GM12878 (cell line): ENCODE results near the gene ATP8B1. TPM values are rescaled to one million over a fixed set of nuclear protein-coding genes. Genes with fewer than 3 reads are reported as not detected.

Source experiments
- ATAC-seq: fragments of 200-7000 bp; cut with Tn5 transposase; 3 replicates; pipeline ENCODE4 v1.9.1; 2020; ENCODE audit warnings: mild to moderate bottlenecking, moderate library complexity
- BruUV-seq: library from RNA; stranded (reverse); fragments of 400-500 nt; replicated peaks from 2 replicates; lab custom pipeline; 2021; lab: Mats Ljungman, UMichigan
- CTCF ChIA-PET: fragments of 300-600 bp; sonication (Branson Sonifier 250); formaldehyde crosslinking; extraction: SDS; loops from one replicate; lab custom pipeline; 2021; ENCODE audit warnings: inconsistent platforms; lab: Yijun Ruan, JAX
- POLR2A ChIA-PET: fragments of 350-600 bp; formaldehyde crosslinking; extraction: SDS; loops from one replicate; lab custom pipeline; 2021; ENCODE audit warnings: inconsistent platforms; lab: Charles Lee
- RAD21 ChIA-PET: fragments of 300-600 bp; sonication (Branson Sonifier 250); formaldehyde crosslinking; loops from one replicate; lab custom pipeline; 2023; ENCODE audit warnings: antibody characterized with exemption; ENCODE audit not compliant: unreplicated experiment; lab: Charles Lee
- SMC1A ChIA-PET: fragments of 300-600 bp; sonication (Branson Sonifier 250); formaldehyde crosslinking; loops from one replicate; lab custom pipeline; 2023; ENCODE audit not compliant: unreplicated experiment, uncharacterized antibody; lab: Charles Lee
- DNase-seq: peaks from one replicate; pipeline ENCODE4 v3.0.0-alpha.2; 2011; ENCODE audit warnings: low read depth, low spot score
- FAIRE-seq: peaks from 3 replicates; lab custom pipeline; 2011; peaks lifted over from hg19 to GRCh38; lab: Jason Lieb, UNC
- H2AFZ ChIP-seq: 2 replicates; pipeline ENCODE4 v1.6.0; 2011; ENCODE audit warnings: low read depth, low read length, control low read depth; ENCODE audit not compliant: control insufficient read depth
- H3K27ac ChIP-seq: 2 replicates; pipeline ENCODE4 v1.5.1; 2011; ENCODE audit warnings: control low read depth; ENCODE audit not compliant: control insufficient read depth, insufficient read depth
- H3K27me3 ChIP-seq, 2 experiments: replicated peaks in 1 of 2; 2 replicates each; pipeline versions ENCODE4 v1.6.0 to v1.6.1; 2011; ENCODE audit warnings: low read length in 1 of 2; ENCODE audit not compliant: control insufficient read depth in 2 of 2, insufficient read depth in 2 of 2
- H3K36me3 ChIP-seq, 2 experiments: 2 replicates each; pipeline ENCODE4 v1.5.1; 2011; ENCODE audit warnings: low read length in 1 of 2; ENCODE audit not compliant: control insufficient read depth in 2 of 2, insufficient read depth in 2 of 2
- H3K4me1 ChIP-seq: 2 replicates; pipeline ENCODE4 v1.6.1; 2011; ENCODE audit warnings: mild to moderate bottlenecking, low read length, moderate library complexity, mixed read lengths; ENCODE audit not compliant: control insufficient read depth, insufficient read depth
- H3K4me2 ChIP-seq: 2 replicates; pipeline ENCODE4 v1.6.0; 2011; ENCODE audit warnings: control low read depth; ENCODE audit not compliant: control insufficient read depth, insufficient read depth
- H3K4me3 ChIP-seq: fragments of 200-600 bp; sonication (generic); 2 replicates; pipeline ENCODE4 v1.5.1; 2016
- H3K79me2 ChIP-seq: 2 replicates; pipeline ENCODE4 v1.6.0; 2011; ENCODE audit warnings: low read length; ENCODE audit not compliant: control insufficient read depth, insufficient read depth
- H3K9ac ChIP-seq: 2 replicates; pipeline ENCODE4 v1.8.0; 2011; ENCODE audit warnings: low read length, control low read depth, mixed read lengths; ENCODE audit not compliant: control insufficient read depth, insufficient read depth
- H3K9me3 ChIP-seq: replicated peaks from 3 replicates; pipeline ENCODE4 v1.5.1; 2011; ENCODE audit warnings: mild to moderate bottlenecking, low read length; ENCODE audit not compliant: control insufficient read depth, insufficient read depth
- H4K20me1 ChIP-seq: 2 replicates; pipeline ENCODE4 v1.6.0; 2011; ENCODE audit not compliant: control insufficient read depth, insufficient read depth
- BCLAF1 ChIP-seq: fragments of 450-650 bp; IDR thresholded peaks from 2 replicates; pipeline ENCODE4 v1.6.1; 2017; ENCODE audit warnings: antibody characterized with exemption, mild to moderate bottlenecking, moderate library complexity
- DPF2 ChIP-seq: fragments of 450-650 bp; IDR thresholded peaks from 2 replicates; pipeline ENCODE4 v1.6.1; 2017; ENCODE audit warnings: mild to moderate bottlenecking
- EZH2 ChIP-seq: IDR thresholded peaks from 2 replicates; pipeline ENCODE4 v1.6.1; 2012; ENCODE audit warnings: low read depth, mild to moderate bottlenecking, control low read depth, inconsistent platforms, low read length, borderline replicate concordance; ENCODE audit not compliant: control insufficient read depth
- IKZF1 ChIP-seq: fragments of 450-650 bp; conservative IDR thresholded peaks from 2 replicates; pipeline ENCODE4 v1.6.1; 2017; ENCODE audit warnings: antibody characterized with exemption, mild to moderate bottlenecking
- IRF4 ChIP-seq: IDR thresholded peaks from 2 replicates; pipeline ENCODE4 v1.6.1; 2011; ENCODE audit warnings: low read depth, low read length
- MXI1 ChIP-seq: fragments of 150-350 bp; IDR thresholded peaks from 2 replicates; pipeline ENCODE4 v1.6.1; 2011; ENCODE audit warnings: low read depth, mild to moderate bottlenecking, inconsistent platforms, low read length, improper control_type of control experiment
- NR2F1 ChIP-seq: fragments of 450-650 bp; conservative IDR thresholded peaks from 2 replicates; pipeline ENCODE4 v1.6.1; 2017; ENCODE audit warnings: mild to moderate bottlenecking
- RBBP5 ChIP-seq: fragments of 200-600 bp; sonication (generic); conservative IDR thresholded peaks from 2 replicates; pipeline ENCODE4 v1.6.1; 2016
- SIX5 ChIP-seq: IDR thresholded peaks from 2 replicates; pipeline ENCODE4 v1.6.1; 2011; ENCODE audit warnings: mild to moderate bottlenecking, low read depth, low read length, moderate library complexity; ENCODE audit not compliant: severe bottlenecking
- SREBF1 ChIP-seq: IDR thresholded peaks from 2 replicates; pipeline ENCODE4 v1.6.1; 2012; ENCODE audit warnings: mild to moderate bottlenecking, low read length
- SRF ChIP-seq, 2 experiments: IDR thresholded peaks; 2 replicates each; pipeline ENCODE4 v1.6.1; 2011; ENCODE audit warnings: low read depth in 2 of 2, low read length in 2 of 2, mild to moderate bottlenecking in 1 of 2, moderate library complexity in 1 of 2
- STAT3 ChIP-seq: IDR thresholded peaks from 2 replicates; pipeline ENCODE4 v1.6.1; 2011; ENCODE audit warnings: low read depth, low read length, improper control_type of control experiment
- SUZ12 ChIP-seq: fragments of 200-600 bp; sonication (generic); IDR thresholded peaks from one replicate; pipeline ENCODE4 v1.6.1; 2018; ENCODE audit warnings: antibody characterized with exemption, mild to moderate bottlenecking; ENCODE audit not compliant: unreplicated experiment
- TCF3 ChIP-seq: IDR thresholded peaks from 2 replicates; pipeline ENCODE4 v1.6.1; 2012; ENCODE audit warnings: low read depth, mild to moderate bottlenecking, low read length, borderline replicate concordance; ENCODE audit not compliant: insufficient read depth
- YBX1 ChIP-seq: fragments of 450-650 bp; IDR thresholded peaks from 2 replicates; pipeline ENCODE4 v1.6.1; 2016; ENCODE audit warnings: antibody characterized with exemption
- YY1 ChIP-seq: IDR thresholded peaks from 2 replicates; pipeline ENCODE4 v1.6.1; 2011; ENCODE audit warnings: low read depth, mild to moderate bottlenecking, low read length
- ZNF217 ChIP-seq: fragments of 450-650 bp; IDR thresholded peaks from 2 replicates; pipeline ENCODE4 v1.6.1; 2017; ENCODE audit warnings: antibody characterized with exemption, mild to moderate bottlenecking
- ZNF274 ChIP-seq: IDR thresholded peaks from one replicate; pipeline ENCODE4 v1.8.0; 2011; ENCODE audit not compliant: insufficient read length, insufficient read depth
- WGBS: methylation state at CpG from one replicate; pipeline ENCODE4 v1.1.6; 2016; ENCODE audit warnings: low lambda C conversion rate; ENCODE audit not compliant: insufficient replicate concordance, insufficient coverage; ENCODE audit errors: missing lambda C conversion rate; 5-methylcytosine and 5-hydroxymethylcytosine counted together
- in situ Hi-C: fragments of 300-500 bp; cut with MboI; formaldehyde crosslinking; loops from 9 replicates; pipeline ENCODE4 v1.14.3; 2018; ENCODE audit warnings: mixed read lengths
- intact Hi-C: fragments of 100-400 bp; cut with micrococcal nuclease; formaldehyde crosslinking; loops from one replicate; pipeline ENCODE4 v1.14.2; 2022; ENCODE audit not compliant: unreplicated experiment
- polyA plus RNA-seq, 11 experiments: library from polyadenylated mRNA; depleted of rRNA in 4 of 11; unstranded in 6 of 11; stranded (reverse) in 5 of 11; fragments of >200 nt; fragmentation: Nextera tagmentation in 4 of 11; fragmentation: Illumina TruSeq in 1 of 11; extraction: Ambion mirVana in 4 of 11; extraction: Trizol in 1 of 11; gene quantifications; 1 replicate in 1 of 11; 2 replicates in 10 of 11; pipeline versions ENCODE4 v1.2.1 to v1.2.3, GENCODE V29; 2011 to 2016; ENCODE audit warnings: inconsistent platforms in 2 of 11, missing spikeins in 2 of 11, low read depth in 1 of 11
- total RNA-seq, 4 experiments: library from RNA; depleted of rRNA in 3 of 4; stranded (reverse); fragments of >200 nt in 3 of 4; fragmentation: Illumina TruSeq in 1 of 4; extraction: Trizol in 1 of 4; gene quantifications; 2 replicates each; pipeline versions ENCODE4 v1.2.1 to v1.2.3, GENCODE V29; 2013 to 2021

The ATP8B1 gene
- total and polyA plus RNA-seq, 10 of the 15 experiments (the other 5 are each of a cell fraction or from before 2014, with no cell fraction given) = 0.03 to 0.37 (median 0.11) TPM

- Histone ChIP-seq H3K79me2 (no peaks in the 10 kb centered on the region), H3K4me3 (no peak overlapping the region), H2AFZ (no peak overlapping the region), H3K27me3 (peaks cover 2 to 4% of the 10 kb centered on the region in 2 experiments), H3K4me2 (no peak overlapping the region), H3K9me3 (no peaks in the 10 kb centered on the region; the same call in 2 of the 3 replicates), H3K9ac (no peak overlapping the region), H4K20me1 (no peaks in the 10 kb centered on the region), H3K4me1 (peaks cover 13% of the 10 kb centered on the region), H3K27ac (no peak overlapping the region)
- CTCF ChIA-PET = interaction anchor here (0.9 kb wide), 1 partner anchor 14 kb away, joined by 3 read pairs; no protein-coding TSS in a partner anchor
- RAD21 ChIA-PET = no interaction called here
- WGBS = 95% methylated on average over 3 of the region's 3 CpGs
- DNase-seq (no peak), FAIRE-seq (no peak), ATAC-seq (no peak)
- intact Hi-C loops = no loop called here
- SMC1A ChIA-PET = interaction anchor here (0.7 kb wide), 1 partner anchor 9 kb away, joined by 3 read pairs; no protein-coding TSS in a partner anchor
- POLR2A ChIA-PET = no interaction called here
- BruUV-seq = no TSS peak
- TF ChIP-seq YBX1 (no peak), ZNF217 (no peak), SREBF1 (no peak), TCF3 (no peak), SIX5 (no peak), IKZF1 (no peak), DPF2 (no peak), SUZ12 (no peak), NR2F1 (no peak), RBBP5 (no peak), STAT3 (no peak), YY1 (no peak), ZNF274 (no peak), BCLAF1 (no peak), MXI1 (no peak), EZH2 (no peak), IRF4 (no peak), SRF (IDR thresholded peaks at IDR 0.05; ENCODE audit: low read depth in 2 of 2, low read length in 2 of 2) (no peak)
- TF ChIP-seq, all 136 proteins: peak for 0
- no peaks in the 10 kb centered on the region for H3K36me3 ChIP-seq
- in situ Hi-C loops = loop anchor here (25.0 kb wide), 1 partner anchor 208 kb away; no protein-coding TSS in a partner anchor
Measured at GRCh38 chr18:57845605-57846074, 42.5 kb upstream of the ATP8B1 start.
